ENCODE results near the gene UQCC5.

- no peak for TF ChIP-seq CTCF (IDR thresholded peaks at IDR 0.05; ENCODE audit: poor library complexity, severe bottlenecking)
- no peak for TF ChIP-seq POLR2AphosphoS5 (IDR thresholded peaks at IDR 0.05)
- no peak for TF ChIP-seq EP300 (conservative IDR thresholded peaks at IDR 0.05; ENCODE audit: poor library complexity, severe bottlenecking)
These were observed 38.0 kb upstream of the UQCC5 start for GRCh38 chr3:52498137-52499054.
